ENCODE results near the gene ZBTB1. TPM values are rescaled to one million over a fixed set of nuclear protein-coding genes. Genes with fewer than 3 reads are reported as not detected.

The ZBTB1 gene
- total RNA-seq, 2 donors from 2014 or later, result 18.5 to 21.2 TPM

GRCh38 chr14:64478634-64479250, 25.8 kb upstream of the ZBTB1 start:
- Histone ChIP-seq H3K4me3 (no peak overlapping the region), H3K27me3 (no peaks in the 10 kb centered on the region), H3K36me3 (no peaks in the 10 kb centered on the region), H3K9me3 (no peaks in the 10 kb centered on the region), H3K27ac (no peak overlapping the region), H3K4me1 (no peaks in the 10 kb centered on the region)
- DNase-seq (ENCODE audit: low spot score), result no peak
- TF ChIP-seq CTCF (IDR thresholded peaks at IDR 0.05), result peak; percentile 34 to 61

- TF ChIP-seq CTCF (IDR thresholded peaks at IDR 0.05), result no peak
- no peaks in the 10 kb centered on the region for H3K9me3 ChIP-seq
Observed at GRCh38 chr14:64488590-64489099, 15.9 kb upstream of the ZBTB1 start.

GRCh38 chr14:64491637-64492036, 12.9 kb upstream of the ZBTB1 start:
- no peak for TF ChIP-seq CTCF (IDR thresholded peaks at IDR 0.05)
- H3K27ac ChIP-seq, result no peak overlapping the region
- no peak for DNase-seq (ENCODE audit: low spot score)
- H3K4me1 ChIP-seq, result peaks cover 0 to 7% of the 10 kb centered on the region in 2 donors
- no peaks in the 10 kb centered on the region for H3K9me3 ChIP-seq
- no peak overlapping the region for H3K4me3 ChIP-seq
- no peaks in the 10 kb centered on the region for H3K27me3 ChIP-seq
- peaks cover 32% of the 10 kb centered on the region for H3K36me3 ChIP-seq

More at GRCh38 chr14:64488590-64489099, 15.9 kb upstream of the ZBTB1 start:
- DNase-seq (ENCODE audit: low spot score), result no peak
- Histone ChIP-seq H3K36me3 (peaks cover 43% of the 10 kb centered on the region), H3K27me3 (no peaks in the 10 kb centered on the region), H3K27ac (no peak overlapping the region), H3K4me1 (peaks cover 0 to 7% of the 10 kb centered on the region in 2 donors), H3K4me3 (no peak overlapping the region)

GRCh38 chr14:64493455-64493854, 11.1 kb upstream of the ZBTB1 start:
- Histone ChIP-seq H3K4me1 (peaks cover 0 to 12% of the 10 kb centered on the region in 2 donors), H3K27me3 (no peaks in the 10 kb centered on the region), H3K36me3 (peaks cover 15% of the 10 kb centered on the region), H3K9me3 (no peaks in the 10 kb centered on the region), H3K4me3 (no peak overlapping the region), H3K27ac (peak overlapping the region in 1 of 2 donors; percentile 24)
- DNase-seq (ENCODE audit: low spot score), result no peak
- TF ChIP-seq CTCF (IDR thresholded peaks at IDR 0.05), result no peak

- H3K27ac ChIP-seq, result no peak overlapping the region
- DNase-seq (ENCODE audit: low spot score), result no peak
- no peak overlapping the region for H3K4me3 ChIP-seq
- H3K9me3 ChIP-seq, result no peaks in the 10 kb centered on the region
- H3K36me3 ChIP-seq, result no peaks in the 10 kb centered on the region
- H3K4me1 ChIP-seq, result peaks cover 0 to 12% of the 10 kb centered on the region in 2 donors
- H3K27me3 ChIP-seq, result no peaks in the 10 kb centered on the region
- no peak for TF ChIP-seq CTCF (IDR thresholded peaks at IDR 0.05)
Observed at GRCh38 chr14:64495252-64495651, 9.3 kb upstream of the ZBTB1 start.

- no peaks in the 10 kb centered on the region for H3K36me3 ChIP-seq
- DNase-seq (ENCODE audit: low spot score), result no peak
- peaks cover 0 to 26% of the 10 kb centered on the region in 2 donors for H3K4me1 ChIP-seq
- H3K9me3 ChIP-seq, result no peaks in the 10 kb centered on the region
- no peak overlapping the region for H3K4me3 ChIP-seq
- no peaks in the 10 kb centered on the region for H3K27me3 ChIP-seq
- TF ChIP-seq CTCF (IDR thresholded peaks at IDR 0.05), result no peak
- no peak overlapping the region for H3K27ac ChIP-seq
Observed at GRCh38 chr14:64496764-64497163, 7.8 kb upstream of the ZBTB1 start.

Measured in right atrium auricular region (tissue), 2 donors.